Head of caudate nucleus (tissue), 42 donors: ENCODE measurements around the gene RETREG1.
"Not testable (repeated sequence)": the region's sequence is repeated elsewhere in the genome, so short reads cannot be mapped to it uniquely, and the experiment has no call there.

Source experiments
- DNase-seq, 42 donors: peaks; one replicate each; pipeline versions ENCODE4 v3.0.0 to v3.0.0-alpha.2; 2020 to 2021; ENCODE audit warnings: mixed read lengths in 7 of 42
- intact Hi-C: fragments of 100-400 bp; cut with DNase I; formaldehyde crosslinking; loops from one replicate; pipeline ENCODE4 v1.15.0; 2022

Gene RETREG1

GRCh38 chr5:16543206-16543605 is 73.6 kb downstream of the RETREG1 start:
- intact Hi-C loops: not testable (repeated sequence)

GRCh38 chr5:16542236-16542635 is 74.6 kb downstream of the RETREG1 start:
- peak in 1 of 42 donors; percentile 22 for DNase-seq
- intact Hi-C loops: no loop called here

More at GRCh38 chr5:16543206-16543605, 73.6 kb downstream of the RETREG1 start:
- peak in 1 of 42 donors; percentile 27 for DNase-seq

GRCh38 chr5:16541592-16541991 is 75.2 kb downstream of the RETREG1 start:
- intact Hi-C loops: not testable (repeated sequence)

GRCh38 chr5:16540421-16540820 is 76.4 kb downstream of the RETREG1 start:
- intact Hi-C loops: no loop called here
- DNase-seq: no peak

More at GRCh38 chr5:16541592-16541991, 75.2 kb downstream of the RETREG1 start:
- not testable (repeated sequence) for DNase-seq

- intact Hi-C loops: no loop called here
- DNase-seq: peak in 16 of 42 donors; percentile 12 to 72 (median 42)
Observed at GRCh38 chr5:16539169-16539666, 77.6 kb downstream of the RETREG1 start.

- no peak for DNase-seq
- intact Hi-C loops: no loop called here
Observed at GRCh38 chr5:16538006-16538405, 78.8 kb downstream of the RETREG1 start.

GRCh38 chr5:16536818-16537217 is 80.0 kb downstream of the RETREG1 start:
- DNase-seq: no peak
- intact Hi-C loops: no loop called here

- intact Hi-C loops: no loop called here
- DNase-seq: no peak
Observed at GRCh38 chr5:16536246-16536645, 80.6 kb downstream of the RETREG1 start.

- DNase-seq: no peak
- intact Hi-C loops: no loop called here
Observed at GRCh38 chr5:16534280-16534679, 82.5 kb downstream of the RETREG1 start.

- intact Hi-C loops: no loop called here
- peak in 1 of 42 donors; percentile 38 for DNase-seq
Observed at GRCh38 chr5:16531063-16531648, 85.6 kb downstream of the RETREG1 start.

- intact Hi-C loops: no loop called here
- DNase-seq: no peak
Observed at GRCh38 chr5:16529306-16529705, 87.5 kb downstream of the RETREG1 start.

GRCh38 chr5:16528382-16529110 is 88.3 kb downstream of the RETREG1 start:
- intact Hi-C loops: no loop called here
- no peak for DNase-seq

GRCh38 chr5:16525651-16526050 is 91.1 kb downstream of the RETREG1 start:
- DNase-seq: no peak
- intact Hi-C loops: no loop called here

- DNase-seq: no peak
- intact Hi-C loops: no loop called here
Observed at GRCh38 chr5:16524286-16524685, 92.5 kb downstream of the RETREG1 start.

GRCh38 chr5:16521521-16522483 is 95.0 kb downstream of the RETREG1 start:
- intact Hi-C loops: no loop called here
- DNase-seq: no peak

GRCh38 chr5:16520841-16521240 is 96.0 kb downstream of the RETREG1 start:
- no peak for DNase-seq
- intact Hi-C loops: no loop called here

GRCh38 chr5:16519435-16519834 is 97.4 kb downstream of the RETREG1 start:
- intact Hi-C loops: no loop called here
- no peak for DNase-seq

- intact Hi-C loops: no loop called here
- no peak for DNase-seq
Observed at GRCh38 chr5:16518606-16519005, 98.2 kb downstream of the RETREG1 start.

GRCh38 chr5:16515532-16515931 is 101.3 kb downstream of the RETREG1 start:
- intact Hi-C loops: no loop called here
- no peak for DNase-seq

GRCh38 chr5:16510098-16510497 is 106.7 kb downstream of the RETREG1 start:
- no peak for DNase-seq
- intact Hi-C loops: no loop called here
